ENCODE measurements around the gene IL16.

DNA sequence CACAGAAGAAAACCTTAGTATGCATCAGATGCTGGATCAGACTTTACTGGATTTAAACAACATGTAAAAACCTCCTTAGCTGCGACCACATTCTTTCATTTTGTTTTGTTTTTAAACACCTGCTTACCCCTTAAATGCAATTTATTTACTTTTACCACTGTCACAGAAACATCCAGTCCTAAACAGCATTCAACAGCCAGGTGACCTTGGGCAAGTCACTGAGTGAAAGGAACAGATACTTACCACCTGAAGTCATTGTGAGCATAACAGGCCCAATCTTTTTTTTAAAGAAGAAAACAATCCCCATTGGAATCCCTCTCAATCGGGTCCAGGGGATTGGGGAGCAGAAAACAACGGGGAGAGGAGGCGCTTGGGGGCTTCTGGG, 126.9 kb downstream of the IL16 start:
- TF ChIP-seq ZC3H11A (IDR thresholded peaks at IDR 0.05) (no peak), RAD21 (conservative IDR thresholded peaks at IDR 0.05 in 1 of 2, IDR thresholded peaks at IDR 0.05 in 1 of 2) (no peak)
